ENCODE measurements around the gene CLCNKB. TPM values are rescaled to one million over a fixed set of nuclear protein-coding genes. Genes with fewer than 3 reads are reported as not detected.
A peak's percentile ranks its signal among the peaks of the same experiment; 100 is the strongest.
"Not testable (repeated sequence)": the region's sequence is repeated elsewhere in the genome, so short reads cannot be mapped to it uniquely, and the experiment has no call there.

Gene CLCNKB
- total RNA-seq, 1 donor from 2014 or later: 0.18 TPM

DNA sequence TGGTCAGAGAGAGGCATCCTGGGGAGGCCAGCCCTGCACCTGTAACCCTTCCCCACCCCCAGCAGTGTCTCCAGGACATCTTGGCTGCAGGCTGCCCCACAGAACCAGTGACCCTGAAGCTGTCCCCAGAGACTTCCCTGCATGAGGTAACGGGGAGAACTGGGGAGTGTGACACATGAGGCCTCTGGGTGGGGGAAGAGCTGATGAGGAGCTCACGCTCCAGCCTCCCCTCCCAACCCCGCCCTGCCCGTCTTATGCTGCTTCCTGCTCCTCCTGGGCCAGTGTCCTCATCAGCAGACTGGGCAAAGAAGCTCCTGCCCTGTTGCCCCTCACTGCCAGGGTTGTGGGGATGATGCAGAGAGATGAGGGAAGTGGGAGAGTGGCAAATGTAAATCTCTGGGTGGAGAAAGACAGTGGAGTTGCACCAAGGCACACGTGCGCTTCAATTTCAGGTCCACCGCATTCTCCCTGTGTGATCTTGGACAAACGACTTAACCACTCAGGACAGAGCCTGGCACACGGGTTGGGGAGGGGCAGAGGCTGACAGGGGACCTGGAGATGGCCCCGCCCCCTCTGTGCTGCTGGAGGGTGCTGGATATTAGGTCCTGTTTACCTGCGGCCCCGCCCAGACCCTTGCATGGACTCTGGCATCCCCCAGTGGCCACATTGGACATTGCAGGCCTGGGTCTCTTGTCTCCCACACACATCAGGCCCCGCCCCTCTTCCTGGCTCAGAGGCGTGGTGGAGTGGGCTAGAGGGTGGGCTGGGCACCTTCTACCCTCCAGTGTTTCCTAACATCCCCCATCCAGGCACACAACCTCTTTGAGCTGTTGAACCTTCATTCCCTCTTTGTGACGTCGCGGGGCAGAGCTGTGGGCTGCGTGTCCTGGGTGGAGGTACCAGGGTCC, 12.3 kb downstream of the CLCNKB start:
- no peaks in the 10 kb centered on the region for H3K27me3 ChIP-seq (ENCODE audit: low read depth)
- DNase-seq: peak; percentile 93
- intact Hi-C loops (cut with DNase I): no loop called here
- no peaks in the 10 kb centered on the region for H3K9me3 ChIP-seq
- ATAC-seq: peak; percentile 91 to 93
- no peaks in the 10 kb centered on the region for H3K4me1 ChIP-seq
- H3K27ac ChIP-seq: no peak overlapping the region
- no peak overlapping the region for H3K4me3 ChIP-seq
- TF ChIP-seq, protein P1, sequence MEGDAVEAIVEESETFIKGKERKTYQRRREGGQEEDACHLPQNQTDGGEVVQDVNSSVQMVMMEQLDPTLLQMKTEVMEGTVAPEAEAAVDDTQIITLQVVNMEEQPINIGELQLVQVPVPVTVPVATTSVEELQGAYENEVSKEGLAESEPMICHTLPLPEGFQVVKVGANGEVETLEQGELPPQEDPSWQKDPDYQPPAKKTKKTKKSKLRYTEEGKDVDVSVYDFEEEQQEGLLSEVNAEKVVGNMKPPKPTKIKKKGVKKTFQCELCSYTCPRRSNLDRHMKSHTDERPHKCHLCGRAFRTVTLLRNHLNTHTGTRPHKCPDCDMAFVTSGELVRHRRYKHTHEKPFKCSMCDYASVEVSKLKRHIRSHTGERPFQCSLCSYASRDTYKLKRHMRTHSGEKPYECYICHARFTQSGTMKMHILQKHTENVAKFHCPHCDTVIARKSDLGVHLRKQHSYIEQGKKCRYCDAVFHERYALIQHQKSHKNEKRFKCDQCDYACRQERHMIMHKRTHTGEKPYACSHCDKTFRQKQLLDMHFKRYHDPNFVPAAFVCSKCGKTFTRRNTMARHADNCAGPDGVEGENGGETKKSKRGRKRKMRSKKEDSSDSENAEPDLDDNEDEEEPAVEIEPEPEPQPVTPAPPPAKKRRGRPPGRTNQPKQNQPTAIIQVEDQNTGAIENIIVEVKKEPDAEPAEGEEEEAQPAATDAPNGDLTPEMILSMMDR (IDR thresholded peaks at IDR 0.05): peak; percentile 95
- H3K36me3 ChIP-seq: no peaks in the 10 kb centered on the region

DNA sequence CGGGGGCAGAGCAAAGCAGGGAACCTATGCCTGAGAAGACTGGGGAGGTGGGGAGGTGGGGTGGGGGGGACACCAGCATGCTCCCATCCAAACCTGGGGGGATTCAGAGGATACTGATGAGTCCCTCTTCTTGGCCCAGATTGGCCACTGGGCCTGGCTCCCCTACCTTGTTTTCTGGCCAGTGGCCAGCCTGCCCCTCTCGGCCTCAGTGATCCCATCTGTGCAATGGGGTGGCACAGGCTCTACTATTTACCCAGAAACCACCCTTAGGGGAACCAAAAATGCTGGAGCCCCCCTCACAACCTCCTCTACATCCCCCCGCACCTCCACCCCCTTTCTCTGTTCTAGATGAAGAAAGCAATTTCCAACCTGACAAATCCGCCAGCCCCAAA, 12.9 kb downstream of the CLCNKB start:
- intact Hi-C loops (cut with DNase I); H3K4me1 ChIP-seq; H3K36me3 ChIP-seq; DNase-seq; H3K4me3 ChIP-seq; H3K9me3 ChIP-seq; H3K27ac ChIP-seq; H3K27me3 ChIP-seq (ENCODE audit: low read depth); ATAC-seq: not testable (repeated sequence)

DNA sequence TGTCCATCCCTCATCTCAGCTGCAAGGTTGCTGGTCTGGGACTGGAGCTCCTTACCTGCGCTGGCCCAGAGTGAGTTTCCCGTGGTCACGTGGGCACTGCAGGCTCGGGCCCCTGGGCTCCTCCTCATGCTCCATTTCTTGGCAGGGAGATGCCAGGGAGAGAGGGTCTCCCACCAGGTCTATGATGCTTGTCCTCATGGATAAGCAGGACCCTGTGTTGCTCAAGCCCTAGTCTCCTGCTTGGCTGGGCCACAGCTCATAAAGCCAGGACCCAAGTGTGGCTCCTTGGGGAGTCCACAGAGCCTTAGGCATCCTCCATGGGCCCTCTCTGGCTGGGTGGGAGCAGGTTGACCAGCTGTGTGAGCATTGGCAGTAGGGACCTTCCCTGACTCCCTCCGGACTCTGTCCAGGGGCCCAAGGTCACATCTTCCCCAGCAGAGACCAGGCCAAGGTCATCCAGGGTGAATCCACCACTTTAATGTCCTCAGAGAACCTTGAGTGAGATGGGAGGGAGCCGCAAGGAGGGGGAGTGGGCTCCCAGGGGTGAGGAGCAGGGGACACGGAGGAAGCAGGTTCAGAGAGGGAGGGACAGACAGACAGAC, 13.8 kb downstream of the CLCNKB start:
- H3K27ac ChIP-seq; DNase-seq; H3K27me3 ChIP-seq (ENCODE audit: low read depth); H3K4me3 ChIP-seq; H3K9me3 ChIP-seq; H3K36me3 ChIP-seq; intact Hi-C loops (cut with DNase I); H3K4me1 ChIP-seq; ATAC-seq: not testable (repeated sequence)

DNA sequence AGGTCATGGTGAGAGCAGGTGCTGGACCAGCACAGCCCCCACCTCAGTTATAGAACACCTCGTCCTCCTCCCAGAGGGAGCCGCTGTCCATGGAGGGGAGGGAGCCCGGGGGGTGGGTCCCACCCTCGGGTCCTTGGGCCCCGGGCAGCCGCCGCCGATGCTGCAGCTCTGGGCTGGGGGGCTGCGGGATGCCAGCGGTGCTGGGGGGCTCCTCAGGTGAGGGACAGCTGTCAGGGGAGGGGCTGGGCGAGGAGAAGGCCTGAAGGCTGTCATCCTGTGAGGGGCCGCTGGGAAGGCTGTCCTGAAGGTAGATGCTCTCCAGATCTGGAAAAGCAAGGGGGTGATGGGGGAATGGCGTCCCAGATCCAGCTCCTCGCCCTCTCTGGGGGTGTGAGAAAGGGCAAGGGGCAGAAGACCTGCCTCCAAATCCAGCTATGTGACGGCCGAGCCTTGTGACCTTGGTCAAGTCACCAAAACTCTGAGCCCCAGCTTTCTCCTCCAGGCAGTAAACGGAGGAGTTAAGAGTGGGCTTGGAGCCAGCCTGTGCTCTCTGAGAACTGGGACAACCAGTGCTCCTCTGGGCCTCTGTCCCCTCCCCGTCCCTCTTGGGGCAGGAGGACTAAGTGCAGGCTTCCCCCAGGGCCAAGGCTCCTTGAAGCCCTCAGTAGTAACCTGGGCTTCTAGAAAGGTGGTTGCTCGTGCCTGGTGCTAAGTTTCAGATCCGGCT, 15.0 kb downstream of the CLCNKB start:
- intact Hi-C loops (cut with DNase I): not testable (repeated sequence)

DNA sequence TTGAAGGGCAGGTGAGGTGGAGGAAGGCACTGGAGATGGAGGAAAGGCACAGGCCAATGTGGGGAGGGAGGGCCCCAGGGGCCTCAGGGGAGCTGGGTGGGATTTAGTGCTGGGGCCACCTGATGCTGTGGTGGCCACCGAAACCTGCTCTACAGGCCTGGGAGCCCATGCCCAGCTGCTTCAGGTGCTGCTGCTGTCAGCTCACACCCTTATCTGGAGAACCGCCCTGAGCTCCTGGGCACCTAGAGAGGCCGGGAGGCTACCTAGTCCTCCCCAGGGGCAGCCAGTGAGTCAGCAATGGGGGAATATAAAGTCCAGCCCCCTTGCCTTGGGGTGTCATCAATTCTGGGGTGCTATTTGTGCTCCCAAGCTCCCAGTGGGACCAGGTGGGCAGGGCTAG, 17.7 kb downstream of the CLCNKB start:
- ATAC-seq (no peak), DNase-seq (no peak)
- intact Hi-C loops (cut with DNase I): no loop called here
- no peak overlapping the region for H3K4me3 ChIP-seq
- TF ChIP-seq, protein P1 (IDR thresholded peaks at IDR 0.05): no peak
- H3K9me3 ChIP-seq: no peaks in the 10 kb centered on the region
- H3K27me3 ChIP-seq (ENCODE audit: low read depth): peaks cover 6% of the 10 kb centered on the region
- H3K36me3 ChIP-seq: no peaks in the 10 kb centered on the region
- no peaks in the 10 kb centered on the region for H3K4me1 ChIP-seq
- no peak overlapping the region for H3K27ac ChIP-seq

More for the DNA sequence above, 15.0 kb downstream of the CLCNKB start:
- H3K4me3 ChIP-seq; DNase-seq; ATAC-seq; H3K4me1 ChIP-seq; H3K27ac ChIP-seq; H3K27me3 ChIP-seq (ENCODE audit: low read depth); H3K36me3 ChIP-seq; H3K9me3 ChIP-seq: not testable (repeated sequence)

DNA sequence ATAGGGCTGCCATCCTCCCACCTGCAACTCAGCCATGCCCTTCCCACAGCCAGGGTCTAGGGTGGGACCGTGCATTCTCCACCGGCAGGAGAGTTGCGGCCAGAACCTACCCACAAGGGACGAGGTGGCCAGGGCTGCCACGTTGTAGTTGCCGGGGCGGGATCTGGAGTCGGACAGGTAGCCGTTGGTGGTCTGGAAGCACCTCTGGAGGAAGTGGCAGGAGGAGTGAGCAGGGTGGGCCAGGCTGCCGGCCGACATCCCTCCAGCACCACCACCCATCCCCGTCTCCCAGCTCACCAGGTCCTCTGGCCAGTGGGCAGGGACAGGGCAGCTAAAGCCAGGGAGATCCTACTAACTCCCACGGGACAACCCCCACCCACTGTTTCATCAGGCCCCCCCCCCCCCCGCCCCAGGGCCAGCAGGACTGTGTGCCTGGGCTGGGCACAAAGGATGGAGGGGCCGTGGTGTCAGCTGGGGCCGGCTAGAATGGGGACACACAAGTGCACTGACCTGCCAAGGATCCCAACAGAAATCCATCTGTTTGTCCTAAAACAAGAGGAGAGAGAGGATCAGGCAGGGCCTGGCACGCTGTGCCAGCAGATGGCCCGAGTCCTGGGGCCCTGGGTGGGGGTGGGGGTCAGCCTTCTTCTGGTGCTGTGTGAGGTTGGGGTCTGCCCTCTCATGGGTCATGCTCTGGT, 18.6 kb downstream of the CLCNKB start:
- DNase-seq; H3K27ac ChIP-seq; H3K4me3 ChIP-seq; H3K27me3 ChIP-seq (ENCODE audit: low read depth); H3K9me3 ChIP-seq; intact Hi-C loops (cut with DNase I); ATAC-seq; H3K36me3 ChIP-seq; H3K4me1 ChIP-seq: not testable (repeated sequence)

DNA sequence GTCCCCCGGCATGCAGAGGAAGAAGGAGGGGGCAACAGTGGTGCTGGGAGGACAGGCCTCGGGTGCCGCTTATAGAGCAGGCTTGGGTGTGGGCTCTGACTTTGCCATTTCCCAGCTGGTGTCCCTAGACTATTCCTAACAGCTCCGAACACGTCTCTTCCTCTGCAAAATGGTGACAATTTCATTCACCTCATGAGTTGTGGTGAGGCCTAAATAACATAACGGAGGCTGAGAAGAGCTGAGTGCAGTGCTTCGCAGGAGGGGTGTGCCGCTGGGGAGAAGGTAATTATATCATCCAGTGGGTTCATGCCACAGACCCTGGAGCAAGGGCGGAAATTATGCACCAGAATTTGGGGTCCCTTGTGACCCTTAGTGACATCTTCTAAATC, 19.1 kb downstream of the CLCNKB start:
- H3K4me1 ChIP-seq; H3K27ac ChIP-seq; H3K27me3 ChIP-seq (ENCODE audit: low read depth); H3K36me3 ChIP-seq; ATAC-seq; H3K9me3 ChIP-seq; H3K4me3 ChIP-seq; DNase-seq; intact Hi-C loops (cut with DNase I): not testable (repeated sequence)
